Adrenal gland (tissue), 5 donors: ENCODE data around the gene HDAC4.

Source experiments
- CTCF ChIP-seq, 6 experiments: fragments of 450-650 bp in 4 of 6; fragments of 200-600 bp in 2 of 6; sonication (generic) in 1 of 6; IDR thresholded peaks; 1 replicate in 5 of 6; 2 replicates in 1 of 6; pipeline versions ENCODE4 v1.5.1 to v1.8.0; 2016 to 2021; ENCODE audit warnings: antibody characterized with exemption in 6 of 6, mild to moderate bottlenecking in 2 of 6, moderate library complexity in 1 of 6
- POLR2A ChIP-seq, 2 donors: fragments of 450-650 bp; IDR thresholded peaks; one replicate each; pipeline ENCODE4 v1.6.1; 2017; ENCODE audit warnings: antibody characterized with exemption in 2 of 2, mild to moderate bottlenecking in 2 of 2, moderate library complexity in 1 of 2
- donor health status: DM: no; HTN: no; CAD: no.

DNA sequence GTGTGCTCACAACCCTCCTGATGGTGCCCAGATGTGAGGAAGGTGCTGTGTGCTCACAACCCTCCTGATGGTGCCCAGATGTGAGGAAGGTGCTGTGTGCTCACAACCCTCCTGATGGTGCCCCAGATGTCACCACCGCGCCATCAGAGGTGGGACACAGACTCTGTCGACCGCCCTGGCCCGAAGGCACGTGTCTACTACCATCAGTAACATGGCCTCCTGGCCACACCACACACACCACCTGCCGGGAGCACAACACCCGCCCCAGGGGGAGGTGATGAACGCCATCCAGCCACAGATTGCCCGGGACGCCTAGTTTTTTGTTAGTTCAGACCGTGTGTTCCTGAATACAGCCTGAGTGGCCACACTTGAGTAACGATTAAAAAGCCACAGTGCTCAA, 24.5 kb downstream of the HDAC4 start:
- TF ChIP-seq CTCF (IDR thresholded peaks at IDR 0.05) (no peak), POLR2A (IDR thresholded peaks at IDR 0.05) (no peak)
